NCI-H146 (cell line): ENCODE measurements around the gene DICER1.
A peak's percentile ranks its signal among the peaks of the same experiment; 100 is the strongest.

ENCODE experiments used
- DNase-seq: peaks from one replicate; lab custom pipeline; 2025; lab: John Stamatoyannopoulos, UW

Gene DICER1

DNA sequence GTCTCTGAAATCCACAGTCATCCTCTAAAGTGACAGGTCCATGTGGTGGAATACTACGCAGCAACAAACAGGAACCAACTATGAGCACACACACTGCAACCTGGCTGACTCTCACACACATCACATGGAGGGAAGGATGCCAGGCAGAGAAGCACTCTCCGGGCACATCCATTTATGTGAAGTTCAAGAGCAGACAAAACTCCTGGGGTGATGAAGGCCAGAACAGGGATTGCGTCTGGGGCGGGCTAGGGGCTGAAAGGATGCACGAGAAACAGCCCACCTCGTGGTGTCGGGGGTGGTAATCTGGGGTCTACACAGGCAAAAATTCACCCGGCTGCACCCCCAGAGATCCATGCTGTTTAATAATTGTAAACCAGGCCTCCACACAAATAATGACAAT is 100.2 kb downstream of the DICER1 start:
- no peak for DNase-seq

GRCh38 chr14:95056476-95056875 is 100.9 kb downstream of the DICER1 start:
- DNase-seq: peak; percentile 88

DNA sequence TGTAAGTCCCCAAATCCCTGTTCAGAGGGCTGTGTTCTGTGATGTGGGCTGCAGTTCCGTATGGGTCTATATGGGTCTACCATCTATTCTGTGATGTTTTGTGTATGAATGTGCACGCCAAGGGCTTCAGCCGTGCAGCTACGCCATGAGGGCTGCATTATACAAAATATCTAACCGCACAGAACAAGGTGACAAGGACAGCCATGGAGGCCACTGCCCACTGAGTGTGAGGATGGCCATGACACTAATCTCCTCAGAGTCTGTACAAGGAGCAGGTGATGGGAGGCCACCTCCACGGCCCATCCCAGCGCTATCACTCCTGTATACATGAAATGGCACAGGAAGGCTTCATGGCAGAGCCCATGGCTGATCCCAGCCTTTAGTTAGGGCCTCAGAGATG is 102.0 kb downstream of the DICER1 start:
- no peak for DNase-seq

DNA sequence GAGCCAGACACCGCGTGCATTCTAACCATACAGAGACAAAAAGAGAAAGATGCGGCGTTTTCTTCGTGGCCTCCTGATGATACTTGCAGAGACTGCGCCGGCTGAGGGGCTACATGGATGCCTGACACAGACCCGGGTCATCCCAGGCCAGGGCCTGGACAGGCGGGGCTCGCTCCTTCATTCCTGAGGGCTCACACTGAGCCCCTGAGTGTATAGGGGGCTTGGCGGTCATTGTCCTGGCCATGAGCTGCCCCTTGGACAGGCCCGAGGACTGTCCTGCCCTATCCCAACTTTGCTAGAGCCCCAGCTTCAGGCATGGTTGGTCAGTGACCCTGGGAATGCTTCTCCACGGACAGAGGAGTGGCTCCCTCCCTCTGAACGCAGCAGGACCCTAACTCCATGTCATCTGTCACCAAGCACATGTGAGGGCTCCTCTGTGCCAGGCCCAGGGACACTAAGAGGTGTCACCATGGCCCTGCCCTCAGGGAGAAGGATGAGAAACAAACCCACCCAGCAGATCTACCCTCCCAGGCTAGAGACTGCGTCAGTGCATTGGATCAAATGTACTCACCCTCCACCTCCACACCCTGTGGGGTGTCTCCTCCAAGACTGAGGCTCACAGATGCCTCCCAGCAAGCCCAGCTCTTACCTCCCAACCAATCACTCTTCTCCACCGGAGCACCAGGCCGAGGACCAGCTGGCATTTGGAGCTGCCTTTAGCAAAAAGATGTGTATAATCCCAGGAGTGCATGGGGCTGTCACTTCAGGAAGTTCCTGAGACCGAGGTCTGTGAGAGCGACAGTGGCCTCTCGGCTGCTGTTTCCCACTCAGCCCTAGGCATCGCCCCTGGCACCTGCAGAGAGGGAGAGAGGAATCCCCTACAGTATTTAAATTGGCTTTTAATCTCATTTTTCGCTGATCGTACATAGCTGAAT is 102.7 kb downstream of the DICER1 start:
- no peak for DNase-seq

GRCh38 chr14:95052016-95052585 is 105.2 kb downstream of the DICER1 start:
- DNase-seq: no peak

GRCh38 chr14:95049952-95050351 is 107.4 kb downstream of the DICER1 start:
- DNase-seq: no peak

GRCh38 chr14:95048771-95049312 is 108.5 kb downstream of the DICER1 start:
- DNase-seq: no peak

- DNase-seq: no peak
Observed at GRCh38 chr14:95047754-95048153, 109.6 kb downstream of the DICER1 start.

- no peak for DNase-seq
Observed at GRCh38 chr14:95046711-95047681, 110.3 kb downstream of the DICER1 start.

DNA sequence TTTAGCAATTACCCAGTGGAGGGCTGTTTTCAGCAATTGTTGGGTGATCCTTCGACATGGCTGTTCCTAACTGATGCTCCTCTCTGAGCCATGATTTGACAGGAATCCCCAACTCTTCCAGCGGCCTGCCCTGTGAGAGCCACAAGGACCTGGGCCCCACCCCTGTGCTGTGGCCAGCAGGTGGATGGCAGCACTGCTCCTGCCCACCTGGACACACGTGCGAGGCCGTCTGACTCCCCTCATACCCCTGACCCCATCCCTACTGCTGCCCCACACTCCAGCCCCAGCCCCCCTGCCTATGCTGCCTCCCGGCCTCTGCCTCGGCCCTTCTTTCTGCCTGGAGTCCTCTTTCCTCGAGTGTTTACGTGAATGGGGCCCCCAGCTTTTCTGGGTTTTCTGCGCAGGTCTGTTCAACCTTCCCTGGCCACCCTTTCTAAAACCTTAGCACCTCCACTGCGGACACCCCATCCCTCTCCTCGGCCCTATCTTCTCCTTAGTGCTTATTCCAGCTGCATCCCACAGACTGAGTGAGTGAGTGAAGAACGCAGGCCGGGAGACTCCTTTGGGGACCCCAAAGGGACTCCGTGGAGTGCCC is 111.4 kb downstream of the DICER1 start:
- DNase-seq: no peak

GRCh38 chr14:95045106-95045701 is 112.1 kb downstream of the DICER1 start:
- peak; percentile 58 for DNase-seq

- DNase-seq: peak; percentile 88
Observed at GRCh38 chr14:95044463-95045105, 112.7 kb downstream of the DICER1 start.

- no peak for DNase-seq
Observed at GRCh38 chr14:95043732-95044462, 113.4 kb downstream of the DICER1 start.

DNA sequence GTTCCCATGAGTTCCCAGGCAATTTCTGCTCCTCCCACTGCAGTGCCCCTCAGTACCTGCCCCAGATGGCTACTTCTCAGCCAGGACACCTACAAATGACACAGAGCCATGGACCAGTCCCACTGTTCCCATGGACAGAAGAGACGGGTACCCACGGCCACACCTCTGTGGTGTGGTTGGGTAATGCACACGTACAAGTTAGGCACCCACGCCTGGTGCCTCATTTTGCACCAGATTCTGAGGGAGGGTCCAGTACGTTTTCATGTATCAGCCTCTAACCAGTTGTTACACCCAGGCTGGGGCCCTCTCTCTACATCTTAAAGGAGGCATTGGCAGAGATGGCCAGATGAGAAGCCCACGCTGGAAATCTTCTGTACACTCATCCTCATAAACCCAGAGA is 114.0 kb downstream of the DICER1 start:
- DNase-seq: no peak

GRCh38 chr14:95041477-95042020 is 115.8 kb downstream of the DICER1 start:
- DNase-seq: no peak

DNA sequence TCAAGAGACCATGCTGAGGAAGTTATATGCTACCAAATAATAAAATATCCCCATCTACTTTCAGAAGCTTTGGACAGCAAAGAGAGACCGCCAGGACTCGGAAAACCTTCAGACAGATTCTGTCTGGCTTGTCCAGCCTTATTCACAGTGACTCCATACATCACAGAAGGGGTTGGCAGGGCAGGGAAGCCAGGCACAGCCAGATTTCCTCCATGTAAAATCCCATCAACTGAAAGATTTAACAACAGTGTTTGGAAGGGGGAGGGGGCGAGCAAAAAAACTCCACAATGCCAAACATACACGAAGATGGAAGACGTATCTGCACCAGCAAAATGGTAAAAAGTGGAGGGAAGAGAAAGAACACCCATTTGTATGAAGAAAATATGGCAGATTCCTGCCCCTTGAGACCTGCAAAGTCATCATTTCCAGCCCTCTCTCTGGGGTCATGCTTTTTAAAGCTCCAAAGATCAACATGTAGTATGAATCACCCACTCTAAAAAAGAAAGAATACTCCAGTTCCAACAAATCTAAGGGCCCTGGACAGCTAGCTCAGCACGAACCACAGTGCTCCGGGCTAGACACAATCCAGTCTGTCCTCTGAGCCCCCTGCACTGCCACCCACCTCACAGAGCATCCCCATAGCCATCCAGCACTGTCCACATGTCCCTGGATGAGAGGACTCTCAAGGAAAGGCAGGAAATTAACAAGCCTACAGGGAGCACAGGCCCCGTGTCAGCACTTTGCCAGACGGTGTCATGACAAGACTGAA is 116.4 kb downstream of the DICER1 start:
- DNase-seq: no peak

DNA sequence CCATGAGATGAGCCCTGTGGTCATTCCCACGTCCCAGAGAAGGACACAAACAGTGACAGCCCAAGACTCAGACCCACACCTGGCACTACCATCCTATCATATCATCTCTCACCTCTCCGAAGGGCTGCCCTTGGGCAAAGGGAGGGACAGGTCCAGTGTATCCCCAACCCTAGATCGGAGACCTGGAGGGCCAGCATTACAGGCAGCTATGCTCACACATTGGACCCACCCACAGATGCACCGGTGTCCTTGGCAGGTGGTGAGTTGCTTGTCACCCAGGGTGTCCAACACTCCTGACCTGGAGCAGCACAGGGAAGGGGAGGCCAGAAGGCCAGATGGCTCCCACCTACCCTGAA is 117.4 kb downstream of the DICER1 start:
- DNase-seq: no peak

DNA sequence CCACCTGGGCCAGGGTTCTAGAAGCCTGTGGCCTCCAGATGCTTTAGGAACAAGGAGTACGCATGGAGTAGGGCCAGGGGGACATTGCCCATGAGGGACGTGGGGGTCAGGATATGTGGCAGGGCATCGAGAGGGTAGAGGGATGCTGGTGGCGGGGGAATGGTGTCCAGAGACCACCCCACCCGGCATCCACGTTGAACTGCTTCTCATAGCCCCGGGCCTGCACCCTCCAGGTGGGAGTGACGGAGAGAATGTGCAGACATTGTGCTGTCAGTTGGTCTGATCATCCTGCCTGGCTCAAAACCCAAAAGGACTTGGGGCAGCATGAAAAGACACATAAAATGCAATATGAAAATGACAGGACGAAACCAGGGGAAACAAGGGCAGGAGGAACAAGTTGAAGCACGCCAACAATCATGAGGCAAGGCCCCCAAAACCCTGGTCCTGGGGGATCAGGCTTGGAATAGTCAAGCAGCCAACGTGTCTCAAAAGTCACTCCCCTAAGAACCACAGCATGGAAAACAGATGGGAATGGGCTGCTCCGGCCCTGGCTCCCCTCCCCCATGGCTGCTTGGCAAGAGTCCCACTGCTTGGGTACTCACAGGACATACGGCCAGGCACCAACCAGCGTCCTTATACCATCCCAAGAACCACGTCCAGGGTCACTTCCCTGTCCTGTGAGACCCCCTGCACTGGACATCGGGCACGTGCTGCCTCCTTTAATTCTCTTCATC is 117.9 kb downstream of the DICER1 start:
- no peak for DNase-seq
